Neural progenitor cell (in vitro differentiated cells): ENCODE data around the gene IFT122.

Source experiments
- CTCF ChIP-seq: fragments of 200-600 bp; sonication (generic); IDR thresholded peaks from 2 replicates; pipeline ENCODE4 v1.5.1; 2017; ENCODE audit warnings: antibody characterized with exemption, mild to moderate bottlenecking
- EZH2 ChIP-seq: fragments of 200-600 bp; sonication (generic); IDR thresholded peaks from 2 replicates; pipeline ENCODE4 v1.6.1; 2017; ENCODE audit warnings: antibody characterized with exemption, mild to moderate bottlenecking, moderate library complexity

GRCh38 chr3:129439817-129440617 lies at the start of gene IFT122, which contains the start of gene MBD4:
- TF ChIP-seq CTCF (no peak), EZH2 (no peak)
